GM19372 (cell line): ENCODE results near the gene DPT.

Source experiments
- ATAC-seq: cut with Tn5 transposase; IDR thresholded peaks from one replicate; pipeline ENCODE4 v1.9.1; 2021; ENCODE audit warnings: mild to moderate bottlenecking, low read depth, moderate library complexity; ENCODE audit not compliant: unreplicated experiment

DPT gene

DNA sequence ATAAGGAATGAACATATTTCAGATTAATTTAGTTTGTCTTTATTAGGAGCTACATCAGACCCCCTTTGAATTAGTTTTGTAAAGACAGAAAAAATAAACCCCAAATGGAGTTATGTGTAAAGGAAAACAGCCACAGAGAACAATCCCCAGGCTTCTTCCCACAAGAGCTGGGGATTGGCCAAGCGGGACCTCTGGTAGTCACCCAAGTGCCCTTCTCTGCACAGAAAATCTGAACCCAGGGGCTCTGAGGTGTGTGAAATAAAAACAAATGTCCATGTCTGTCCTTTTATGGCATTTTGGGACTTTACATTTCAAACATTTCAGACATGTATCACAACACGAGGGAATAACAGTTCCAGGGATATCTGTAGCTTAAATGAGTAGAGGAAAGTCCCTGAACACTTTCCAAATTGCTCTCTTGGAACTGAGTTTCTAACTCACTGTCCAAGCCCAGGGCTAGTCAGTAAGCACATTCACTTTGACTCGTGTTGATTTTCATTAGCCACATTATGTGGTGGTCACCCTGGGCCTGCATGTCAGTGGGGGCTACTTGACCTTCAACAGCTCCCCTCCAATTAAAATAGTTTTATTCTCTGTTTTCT is 22.5 kb downstream of the DPT start:
- no peak for ATAC-seq

DNA sequence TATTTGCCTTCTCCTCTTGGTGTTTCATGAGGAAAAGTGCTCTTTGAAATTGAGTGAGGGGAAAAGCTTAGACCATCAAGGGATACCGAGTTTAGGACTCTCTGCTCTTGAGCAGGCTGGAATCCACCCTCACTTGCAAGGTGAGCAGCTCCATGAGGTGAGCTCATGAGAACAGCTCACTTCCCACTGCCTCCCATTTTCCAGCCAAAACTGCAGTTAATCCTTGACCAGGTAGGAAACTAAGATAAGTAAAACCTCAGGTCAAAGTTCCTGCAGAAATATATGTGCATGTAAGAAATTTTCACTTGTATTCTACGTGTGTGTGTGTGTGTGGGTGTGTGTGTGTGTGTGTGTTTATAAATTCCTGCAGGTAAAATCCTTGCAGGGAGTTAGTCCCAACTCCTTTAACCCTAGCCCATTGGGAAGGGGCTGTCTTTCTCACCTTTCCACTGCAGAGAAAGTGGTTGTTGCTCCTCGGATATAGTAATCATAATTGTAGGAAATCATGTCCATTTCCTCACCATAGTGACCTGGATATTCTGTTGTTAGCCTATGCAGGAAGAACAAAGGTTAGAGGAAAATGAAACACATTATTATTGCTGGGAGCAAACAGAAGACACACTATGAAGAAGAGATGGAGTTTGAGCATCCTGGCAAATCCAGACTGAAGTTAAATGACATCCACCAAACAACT is 28.3 kb downstream of the DPT start:
- ATAC-seq, result no peak

DNA sequence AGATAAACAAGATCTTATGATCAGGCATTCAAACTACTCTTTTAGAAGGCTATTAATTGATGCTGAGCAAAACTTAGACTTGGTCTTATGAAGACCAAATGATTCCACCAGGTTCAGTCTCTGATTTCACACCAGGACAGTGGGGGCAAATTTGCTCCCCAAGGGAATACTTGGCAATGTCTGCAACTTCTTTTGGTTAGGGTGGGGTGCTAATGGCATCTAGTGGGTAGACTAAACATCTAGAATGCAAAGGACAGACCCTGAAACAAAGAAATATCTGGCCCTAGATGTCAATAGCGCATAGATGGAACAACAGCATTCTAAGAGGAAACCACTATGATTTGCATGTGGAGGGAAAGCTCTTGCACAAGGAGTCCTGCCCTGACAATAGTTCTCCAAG is 30.6 kb downstream of the DPT start:
- no peak for ATAC-seq

DNA sequence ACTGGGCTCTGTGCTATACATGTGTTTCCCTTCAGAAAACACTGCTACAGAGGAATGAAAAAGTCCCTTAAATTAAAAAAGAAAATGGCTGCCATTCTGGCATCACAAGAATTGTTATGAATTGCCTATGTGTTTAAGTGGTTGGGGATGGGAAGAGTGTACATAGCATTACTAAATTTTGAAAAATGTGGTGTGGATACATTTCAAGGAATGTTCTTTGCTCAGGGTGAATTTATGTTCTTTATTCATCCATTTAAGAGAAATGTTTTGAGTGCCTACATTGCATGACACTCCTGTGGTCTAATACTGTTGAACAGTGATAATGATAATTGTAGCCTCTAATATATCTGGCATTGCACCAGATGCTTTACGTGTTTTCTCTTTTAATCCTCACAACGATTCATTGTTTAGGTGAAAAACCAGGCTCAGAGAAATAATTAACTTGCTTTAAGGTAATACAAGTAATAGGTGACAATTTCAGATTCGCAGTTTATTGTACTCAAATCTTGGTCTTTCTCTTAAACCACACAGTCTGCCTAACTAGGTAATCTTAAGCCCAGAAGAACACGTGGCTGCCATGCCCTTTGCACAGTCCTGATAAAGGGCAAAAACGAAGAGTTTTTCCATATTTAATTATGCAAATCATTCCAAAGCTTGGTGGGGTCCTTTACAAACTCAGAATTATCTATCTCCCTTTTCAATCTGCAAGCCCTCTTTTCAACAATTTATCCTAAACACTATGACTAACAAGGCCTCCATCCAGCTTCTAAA is 31.5 kb downstream of the DPT start:
- no peak for ATAC-seq

DNA sequence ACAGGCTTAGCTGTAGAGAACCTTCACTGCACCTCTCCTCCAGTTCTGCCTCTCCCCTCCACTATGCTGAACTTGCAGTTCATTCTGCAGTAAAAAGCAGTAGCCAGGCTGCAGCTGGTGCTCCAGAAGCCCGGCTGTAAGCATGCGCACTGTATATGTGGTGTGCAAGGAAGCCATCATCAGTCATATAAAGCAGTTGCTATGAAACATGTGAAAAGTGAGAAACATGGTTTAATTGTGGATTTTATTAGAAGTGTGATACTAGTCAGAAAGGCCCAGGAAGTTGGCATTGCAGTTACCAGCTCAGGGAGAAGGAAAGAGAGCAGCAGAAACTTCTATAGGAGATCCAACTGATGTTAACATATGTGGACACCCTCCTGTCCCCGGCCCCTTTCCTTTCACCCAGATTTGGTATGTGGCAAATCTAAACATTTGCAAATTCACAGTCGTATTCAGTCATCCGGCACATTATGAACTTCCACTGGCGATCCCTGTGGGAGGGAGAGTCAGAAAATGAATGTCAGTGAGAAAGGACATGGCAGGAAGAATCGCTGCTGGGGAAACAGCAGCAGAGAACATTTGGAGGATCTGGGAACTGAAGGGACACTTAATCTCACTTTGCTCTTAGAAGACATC is 32.8 kb downstream of the DPT start:
- ATAC-seq, result no peak

DNA sequence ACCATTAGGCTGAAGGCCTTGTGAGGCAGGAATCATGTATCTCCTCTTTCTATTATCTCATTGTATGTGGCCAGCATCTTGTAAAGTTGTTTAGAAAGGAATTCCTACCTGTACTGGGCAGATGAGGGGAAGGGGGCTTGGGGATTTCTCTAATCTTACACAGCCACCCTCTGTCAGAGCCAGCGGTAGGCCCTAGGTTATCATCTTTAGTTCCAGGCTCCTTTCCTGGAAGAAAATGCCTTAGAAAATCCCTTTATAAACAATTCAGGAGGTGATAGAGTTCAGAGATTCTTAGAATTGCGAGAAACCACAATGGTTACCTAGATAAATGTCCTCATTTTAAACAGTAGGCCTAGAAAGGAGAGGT is 35.2 kb downstream of the DPT start:
- ATAC-seq, result no peak

DNA sequence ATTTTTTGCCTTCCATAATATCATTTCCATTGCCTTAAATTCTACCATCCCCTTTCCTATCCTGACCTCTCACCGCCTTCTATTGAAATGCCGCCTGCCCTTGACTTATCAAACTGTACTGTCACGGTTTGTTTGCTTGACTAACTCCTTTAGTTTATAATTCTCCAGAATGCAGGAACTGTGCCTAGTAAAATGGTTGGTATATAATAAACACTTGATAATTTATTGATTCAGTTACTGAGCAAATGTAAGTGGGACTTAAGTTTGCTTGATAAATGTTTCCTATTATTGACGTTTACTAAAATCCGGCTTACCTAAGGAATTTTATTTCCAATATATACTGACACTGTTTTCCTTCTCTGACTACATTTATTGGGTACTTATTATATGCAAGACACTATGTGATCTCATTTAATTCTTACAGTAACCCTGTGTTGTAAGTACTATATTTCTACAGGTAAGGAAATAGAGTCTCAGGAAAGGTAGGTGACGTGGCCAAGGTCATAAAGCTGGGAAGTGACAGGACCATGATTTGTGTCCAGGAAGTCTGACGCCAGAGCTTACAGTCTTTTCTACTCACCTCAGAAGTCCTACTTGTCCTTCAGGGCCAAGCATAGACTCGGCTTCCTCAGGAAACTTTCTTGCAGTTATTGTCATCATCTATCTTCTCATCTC is 35.7 kb downstream of the DPT start:
- ATAC-seq, result no peak

DNA sequence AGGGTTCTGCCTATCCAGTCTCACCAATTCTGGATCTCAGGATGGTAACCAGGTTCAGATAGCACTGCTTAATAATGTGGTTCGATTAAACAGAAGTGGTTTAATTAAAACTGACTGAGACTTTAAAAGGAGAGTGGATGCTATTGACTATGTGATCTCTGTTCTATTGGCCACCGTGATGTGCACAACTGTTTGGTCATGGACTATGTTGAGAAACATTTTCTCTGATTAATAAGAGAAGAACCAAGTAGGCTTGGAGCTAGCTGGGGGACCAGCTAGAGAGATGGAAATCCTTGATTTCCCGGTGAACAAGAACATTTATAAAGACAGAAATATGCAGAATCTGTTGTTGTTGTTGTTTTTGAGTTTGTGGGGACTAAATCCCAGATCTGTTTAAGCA is 36.5 kb downstream of the DPT start:
- ATAC-seq, result no peak

DNA sequence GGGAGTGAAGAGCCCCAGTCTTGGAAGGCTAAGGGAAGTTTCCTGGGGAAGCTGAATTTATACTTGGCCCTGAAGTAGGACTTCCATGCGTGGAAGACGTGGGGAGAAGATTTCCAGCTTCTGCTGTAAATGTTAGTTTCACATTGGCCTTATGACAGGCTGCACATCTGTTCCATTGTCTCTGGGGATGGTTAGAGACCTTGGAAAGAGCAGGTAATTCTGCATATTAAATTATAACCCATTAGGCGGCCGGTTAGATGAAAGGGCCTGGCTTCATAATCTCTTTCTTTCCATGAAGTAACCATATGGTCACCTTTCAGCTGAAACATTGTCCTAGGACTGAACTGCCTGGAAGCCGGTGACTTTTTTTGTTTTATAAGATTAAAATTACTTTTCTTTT is 37.5 kb downstream of the DPT start:
- no peak for ATAC-seq

DNA sequence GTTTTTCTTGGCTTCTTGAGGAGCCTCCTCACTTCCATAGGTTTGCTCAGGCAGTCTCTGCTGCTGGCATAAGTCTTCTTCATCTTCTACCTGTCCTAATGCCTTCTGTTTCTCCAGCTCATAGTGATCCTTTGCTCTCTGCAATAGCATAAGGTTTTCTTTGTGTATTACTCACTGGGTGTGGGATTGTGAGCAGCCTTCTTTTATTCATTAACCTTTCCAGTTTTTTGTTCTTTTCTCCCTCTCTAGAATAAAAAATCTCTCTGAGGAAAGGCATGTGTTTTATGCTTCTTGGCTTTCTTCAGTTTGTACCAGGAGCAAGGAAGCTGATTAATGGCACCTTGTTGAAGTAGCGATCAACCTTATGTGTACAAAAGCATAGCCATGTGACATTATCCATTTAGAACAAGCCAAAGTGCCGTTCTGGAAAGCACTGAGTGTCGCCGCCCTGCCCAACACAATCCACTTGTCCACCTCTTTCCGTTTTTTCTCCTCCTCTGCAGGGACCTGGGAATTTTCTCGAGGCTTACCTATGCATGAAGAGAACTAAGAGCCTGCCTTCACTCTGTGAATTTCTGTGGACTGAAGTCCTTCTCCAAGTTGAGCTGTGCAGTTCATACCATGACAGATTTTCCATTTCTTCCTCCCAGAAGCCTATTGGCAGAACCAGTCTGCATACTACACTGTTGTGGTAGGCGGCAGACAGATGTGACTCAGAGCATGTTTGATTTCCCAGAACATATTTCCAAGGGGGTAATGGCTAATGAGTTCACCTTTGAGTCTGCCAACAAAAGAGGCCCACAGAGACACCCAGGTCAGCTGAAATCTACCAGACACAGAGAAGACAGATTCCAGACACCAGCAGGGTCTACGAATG is 39.0 kb downstream of the DPT start:
- ATAC-seq, result no peak

DNA sequence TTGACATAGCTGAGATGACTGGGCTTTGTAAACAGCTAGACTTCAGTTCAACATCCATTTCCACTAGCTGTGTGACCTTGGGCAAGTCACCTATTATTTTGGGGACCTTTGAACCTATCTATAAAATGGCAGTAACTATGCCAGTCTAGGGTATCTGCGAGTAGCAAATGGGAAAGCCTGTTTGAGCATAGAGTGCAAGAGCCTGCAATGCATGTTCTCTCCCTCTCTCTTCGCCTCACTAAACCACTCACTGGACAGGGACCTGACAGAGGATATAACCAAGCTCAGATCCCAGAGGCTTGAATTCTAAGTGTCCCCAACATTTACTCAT is 39.7 kb downstream of the DPT start:
- ATAC-seq, result no peak

DNA sequence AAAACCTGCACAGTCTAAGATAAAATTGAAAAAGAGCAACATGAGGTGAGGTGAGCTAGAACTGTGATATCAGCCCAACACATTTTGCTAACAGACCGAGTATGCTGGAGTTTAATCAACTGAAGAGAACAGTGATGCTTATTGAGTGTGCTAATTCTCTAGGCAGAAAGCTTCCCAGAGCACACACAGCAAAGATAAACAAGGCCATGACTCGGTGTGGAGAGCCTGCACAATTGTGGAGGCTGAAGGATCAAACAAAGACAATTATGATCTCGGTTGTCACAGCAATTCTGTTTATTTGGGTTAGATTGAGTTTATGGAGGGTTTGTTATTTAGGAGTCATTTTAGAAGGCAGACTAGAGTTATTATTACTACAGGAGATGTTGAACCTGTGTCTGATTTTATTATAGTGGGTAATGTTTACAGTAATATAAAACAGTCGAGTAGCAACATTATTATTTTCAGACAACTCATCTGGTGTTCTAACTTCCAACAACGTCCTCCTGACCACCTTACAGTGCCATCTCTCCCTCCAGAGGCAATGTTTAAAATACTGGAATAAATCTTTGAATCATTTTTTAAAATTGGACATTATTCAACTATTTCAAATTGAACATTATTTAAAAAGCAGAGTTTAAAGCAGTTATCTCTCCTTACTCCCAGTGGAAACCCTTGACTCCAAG is 40.2 kb downstream of the DPT start:
- no peak for ATAC-seq

DNA sequence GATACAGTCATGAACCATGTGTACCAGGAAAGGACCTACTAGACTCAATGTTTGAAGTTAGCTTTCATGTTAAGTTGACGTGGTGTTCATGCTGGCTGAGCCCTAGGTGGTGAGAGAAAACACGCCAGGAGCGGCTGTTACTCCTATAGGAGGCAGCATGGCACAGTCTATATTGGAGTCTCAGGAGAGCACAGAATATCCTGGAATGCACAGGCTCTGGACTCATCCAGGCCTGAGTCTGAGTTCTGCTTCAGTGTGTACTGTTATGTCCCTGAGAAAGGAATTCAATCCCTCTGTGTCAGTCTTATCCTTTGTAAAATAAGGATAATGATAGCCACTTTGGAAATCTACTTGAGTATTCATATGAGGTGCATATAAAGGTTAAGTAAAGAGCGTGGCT is 41.2 kb downstream of the DPT start:
- ATAC-seq, result no peak

DNA sequence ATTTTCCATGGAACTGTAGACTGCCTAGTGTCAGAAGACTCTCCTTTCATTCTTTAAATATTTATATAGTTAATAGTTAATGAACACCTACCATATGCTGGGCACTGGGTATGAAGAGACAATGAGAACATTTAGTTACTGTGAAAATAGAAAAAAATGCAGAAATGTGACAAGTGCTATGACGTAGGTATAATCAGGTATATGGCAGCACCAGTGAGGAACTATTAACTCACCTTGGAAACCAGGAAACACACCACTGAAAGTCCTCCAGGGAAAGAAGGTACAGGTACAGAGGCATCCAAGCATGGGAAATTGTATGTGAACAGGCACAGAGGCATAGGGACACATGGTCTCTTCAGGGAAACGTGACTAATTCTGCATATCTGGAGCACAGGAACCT is 42.3 kb downstream of the DPT start:
- no peak for ATAC-seq

DNA sequence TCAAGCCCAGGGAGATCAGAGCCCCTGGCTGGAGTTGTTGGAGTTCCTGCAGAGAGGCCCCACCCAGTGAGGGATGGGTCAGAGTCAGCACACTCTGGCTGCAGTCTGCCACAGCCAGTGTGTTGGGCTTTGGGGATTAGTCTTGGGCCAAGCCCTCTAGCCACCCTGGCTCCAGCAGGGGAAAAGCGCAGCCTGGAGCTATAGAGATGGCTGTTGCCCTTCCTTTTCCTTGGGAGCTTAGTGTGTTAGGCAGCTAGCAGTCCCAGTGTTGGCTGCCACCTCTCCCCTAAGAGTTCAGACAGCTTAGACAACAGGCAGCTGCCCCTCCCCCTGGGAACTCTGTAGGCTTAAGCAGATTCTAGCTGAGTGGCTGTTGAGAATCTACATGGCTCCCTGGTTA is 45.1 kb downstream of the DPT start:
- ATAC-seq, result no peak

DNA sequence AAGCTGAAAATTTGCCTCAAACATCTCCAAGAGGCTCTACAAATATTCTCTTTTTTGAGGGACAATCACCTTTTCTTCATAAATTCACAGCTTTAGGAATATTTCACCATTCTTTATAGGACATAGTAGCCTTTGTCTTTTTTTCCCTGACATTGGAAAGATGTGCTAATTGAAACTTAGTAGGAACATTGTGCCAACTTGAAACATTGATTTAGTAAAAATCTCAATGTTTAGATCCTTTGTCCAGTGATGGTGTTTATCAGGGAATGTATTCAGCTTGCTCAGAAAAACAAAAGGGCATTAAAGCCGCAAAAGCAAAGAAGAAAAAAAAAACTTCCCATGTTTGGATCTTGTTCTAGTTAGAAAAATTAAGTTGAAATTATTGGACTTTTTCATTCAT is 52.1 kb downstream of the DPT start:
- no peak for ATAC-seq

DNA sequence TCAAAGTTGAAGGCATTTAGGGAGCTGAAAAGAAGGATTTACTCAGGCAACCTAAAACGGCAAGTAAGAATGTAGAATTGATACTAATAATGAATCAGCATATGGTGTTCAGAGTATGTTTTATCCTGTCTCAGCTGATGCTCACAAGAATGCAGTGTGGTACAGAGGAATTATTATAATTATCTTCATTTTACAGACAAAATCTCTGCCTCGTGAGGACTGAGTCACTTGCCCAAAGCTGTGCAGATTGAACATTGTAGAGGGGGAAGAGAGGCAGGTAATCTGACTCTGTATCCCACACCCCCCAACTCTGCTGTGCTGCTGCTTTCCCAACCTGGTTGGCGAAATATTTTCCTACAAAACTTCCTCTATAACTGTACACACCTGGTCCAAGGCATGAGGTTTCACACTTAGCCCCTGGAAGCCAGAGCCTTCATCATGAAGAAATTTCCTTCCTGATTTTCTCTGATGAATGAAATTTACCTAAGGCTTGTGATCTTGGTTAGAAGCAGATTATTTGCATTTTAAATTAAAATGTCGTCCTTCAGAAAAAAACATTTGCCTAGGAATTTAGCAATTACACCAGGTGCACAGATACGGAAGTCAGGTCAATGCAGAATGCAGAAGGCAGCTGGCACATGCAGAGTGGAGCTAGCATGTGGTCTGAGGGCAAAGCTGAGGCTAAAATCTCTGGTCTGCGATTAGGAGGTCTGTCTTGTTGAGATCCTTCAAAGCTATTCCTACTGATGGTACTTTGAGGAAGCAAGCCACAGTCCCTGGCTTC is 52.8 kb downstream of the DPT start:
- ATAC-seq, result no peak

DNA sequence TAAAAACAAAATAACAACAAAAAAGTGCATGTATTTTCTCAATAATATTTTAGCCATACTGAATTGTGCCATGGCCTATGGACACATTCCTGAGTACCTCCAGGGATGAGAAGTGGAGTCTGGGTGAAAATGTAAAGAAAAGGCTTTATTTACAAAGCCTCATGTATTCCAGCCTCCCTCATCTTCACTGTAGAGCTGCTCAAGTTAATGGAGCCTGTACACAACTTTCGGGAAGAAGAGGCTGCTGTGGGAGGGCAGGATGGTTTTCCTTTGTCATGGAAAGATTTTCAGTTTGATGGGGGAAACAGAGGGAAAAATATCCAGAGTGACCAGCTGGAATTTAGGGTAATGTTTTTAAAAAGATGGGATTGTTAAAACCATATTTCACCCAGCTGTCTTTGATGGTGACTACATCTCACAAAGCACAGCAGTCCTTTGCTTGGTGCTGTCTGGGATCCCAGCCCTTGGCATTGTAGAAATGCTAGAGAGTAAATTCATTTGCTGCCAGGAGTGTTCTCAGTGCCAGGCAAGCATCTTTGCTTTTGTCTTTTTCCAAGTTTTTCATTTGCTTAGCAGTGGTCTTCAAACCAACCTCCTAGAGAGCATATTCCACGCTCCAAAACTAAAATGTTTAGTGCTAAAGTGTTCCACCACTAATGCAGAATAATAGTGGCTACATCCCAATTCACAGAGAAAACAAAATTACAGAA is 54.9 kb downstream of the DPT start:
- ATAC-seq, result no peak
